ENCODE measurements around the gene CEP78.

The CEP78 gene

GRCh38 chr9:78301466-78301865 lies 65.6 kb downstream of the CEP78 start:
- DNase-seq (ENCODE audit: low spot score), result no peak
- no peak for TF ChIP-seq CTCF (IDR thresholded peaks at IDR 0.05; ENCODE audit: extremely low read depth, insufficient read depth, missing control alignments)
- in situ Hi-C loops (cut with MboI; ENCODE audit: low pct_unique_long_range_greater_than_20kb, low sequenced_read_pairs, unreplicated experiment), result no loop called here

- no peak for TF ChIP-seq CTCF (IDR thresholded peaks at IDR 0.05; ENCODE audit: extremely low read depth, insufficient read depth, missing control alignments)
- no peak for DNase-seq (ENCODE audit: low spot score)
- in situ Hi-C loops (cut with MboI; ENCODE audit: low pct_unique_long_range_greater_than_20kb, low sequenced_read_pairs, unreplicated experiment), result no loop called here
Observed at GRCh38 chr9:78303377-78304062, 67.6 kb downstream of the CEP78 start.

- DNase-seq (ENCODE audit: low spot score), result no peak
- in situ Hi-C loops (cut with MboI; ENCODE audit: low pct_unique_long_range_greater_than_20kb, low sequenced_read_pairs, unreplicated experiment), result no loop called here
- no peak for TF ChIP-seq CTCF (IDR thresholded peaks at IDR 0.05; ENCODE audit: extremely low read depth, insufficient read depth, missing control alignments)
Observed at GRCh38 chr9:78304357-78304756, 68.5 kb downstream of the CEP78 start.

GRCh38 chr9:78306222-78307076 lies 70.6 kb downstream of the CEP78 start:
- in situ Hi-C loops (cut with MboI; ENCODE audit: low pct_unique_long_range_greater_than_20kb, low sequenced_read_pairs, unreplicated experiment), result no loop called here
- DNase-seq (ENCODE audit: low spot score), result no peak
- TF ChIP-seq CTCF (IDR thresholded peaks at IDR 0.05; ENCODE audit: extremely low read depth, insufficient read depth, missing control alignments), result no peak

GRCh38 chr9:78307360-78307759 lies 71.5 kb downstream of the CEP78 start:
- in situ Hi-C loops (cut with MboI; ENCODE audit: low pct_unique_long_range_greater_than_20kb, low sequenced_read_pairs, unreplicated experiment), result no loop called here
- no peak for DNase-seq (ENCODE audit: low spot score)
- no peak for TF ChIP-seq CTCF (IDR thresholded peaks at IDR 0.05; ENCODE audit: extremely low read depth, insufficient read depth, missing control alignments)

GRCh38 chr9:78309066-78309465 lies 73.2 kb downstream of the CEP78 start:
- TF ChIP-seq CTCF (IDR thresholded peaks at IDR 0.05; ENCODE audit: extremely low read depth, insufficient read depth, missing control alignments), result no peak
- in situ Hi-C loops (cut with MboI; ENCODE audit: low pct_unique_long_range_greater_than_20kb, low sequenced_read_pairs, unreplicated experiment), result no loop called here
- DNase-seq (ENCODE audit: low spot score), result no peak

Measured in GM13977 (cell line).